Panc1 (cell line): ENCODE data around the gene EBF4.

Source experiments
- CTCF ChIP-seq: fragments of 450-650 bp; IDR thresholded peaks from 2 replicates; pipeline ENCODE4 v1.5.1; 2017; ENCODE audit warnings: mild to moderate bottlenecking
- POLR2AphosphoS5 ChIP-seq: IDR thresholded peaks from 2 replicates; pipeline ENCODE4 v1.6.1; 2012; ENCODE audit warnings: mild to moderate bottlenecking, low read depth, low read length, moderate library complexity
- SIN3A ChIP-seq: IDR thresholded peaks from 2 replicates; pipeline ENCODE4 v1.6.1; 2012; ENCODE audit warnings: low read depth, mild to moderate bottlenecking, low read length, moderate library complexity, borderline replicate concordance; ENCODE audit not compliant: insufficient read depth
- TCF7L2 ChIP-seq: IDR thresholded peaks from 2 replicates; pipeline ENCODE4 v1.6.1; 2011; ENCODE audit warnings: mild to moderate bottlenecking, low read depth, low read length, inconsistent platforms

- TF ChIP-seq CTCF: no peak
- no peak for TF ChIP-seq SIN3A
- TF ChIP-seq TCF7L2: 0 out of 2 replicates have a peak, but pooled peaks have one; percentile 11
- no peak for TF ChIP-seq POLR2AphosphoS5
Measured at GRCh38 chr20:2798814-2799213, 106.2 kb downstream of the EBF4 start.
